GM21528 (cell line): ENCODE measurements around the gene TBC1D22A.
"Not testable (repeated sequence)": the region's sequence is repeated elsewhere in the genome, so short reads cannot be mapped to it uniquely, and the experiment has no call there.

Experiments
- ATAC-seq: cut with Tn5 transposase; IDR thresholded peaks from one replicate; pipeline ENCODE4 v1.9.1; 2021; ENCODE audit warnings: mild to moderate bottlenecking, moderate library complexity; ENCODE audit not compliant: unreplicated experiment, low FRiP score

The TBC1D22A gene

DNA sequence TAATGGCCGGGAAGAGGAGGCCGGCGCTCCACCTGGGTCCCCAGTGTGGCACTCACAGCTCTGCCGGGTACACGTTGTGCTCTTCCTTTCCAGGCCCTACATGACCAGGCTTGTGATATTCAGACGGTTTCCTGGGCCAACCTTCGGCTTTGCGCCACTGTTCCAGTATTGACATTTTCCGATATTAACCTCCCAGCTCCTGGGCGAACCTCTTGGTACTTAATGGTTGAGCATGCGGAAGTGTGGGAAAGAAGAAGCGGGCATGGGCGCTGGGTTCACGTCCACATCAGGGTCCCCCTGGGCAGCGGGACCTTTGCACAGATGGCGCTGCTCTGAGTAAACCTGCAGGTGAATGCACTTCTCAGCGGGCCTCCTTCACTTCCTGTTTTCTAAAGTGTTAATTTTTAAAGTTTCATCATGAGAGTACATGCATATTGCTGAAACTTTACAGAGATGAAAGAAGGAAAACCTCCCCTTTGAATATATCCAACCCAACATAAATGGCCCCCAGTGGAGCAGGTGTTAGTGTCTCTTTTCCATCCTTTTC is 286.7 kb downstream of the TBC1D22A start:
- no peak for ATAC-seq

DNA sequence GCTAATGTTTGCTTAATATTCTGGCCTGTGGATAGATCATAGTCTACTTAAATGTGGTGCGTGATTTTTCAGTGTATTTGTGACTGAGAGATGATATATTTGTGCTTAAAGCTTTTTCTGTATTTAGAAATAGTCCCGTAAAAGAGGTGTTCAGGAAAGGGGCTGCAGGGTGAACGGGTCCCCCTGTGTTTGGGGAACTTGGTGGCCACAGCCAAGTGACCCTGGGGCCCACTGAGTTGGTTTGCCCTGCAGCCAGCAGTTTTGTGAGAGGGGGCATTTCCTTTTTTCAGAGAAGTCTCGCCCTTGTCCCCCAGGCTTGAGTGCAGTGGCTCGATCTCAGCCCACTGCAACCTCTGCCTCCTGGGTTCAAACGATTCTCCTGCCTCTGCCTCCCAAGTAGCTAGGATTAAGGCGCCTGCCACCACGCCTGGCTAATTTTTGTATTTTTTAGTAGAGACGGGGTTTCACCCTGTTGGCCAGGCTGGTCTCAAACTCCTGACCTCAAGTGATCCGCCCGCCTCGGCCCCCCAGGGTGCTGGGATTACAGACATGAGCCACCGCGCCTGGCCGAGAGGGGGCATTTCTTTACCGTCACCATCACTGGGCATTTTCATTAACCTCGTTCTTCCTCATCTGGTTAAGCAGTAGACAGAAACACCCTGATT is 287.4 kb downstream of the TBC1D22A start:
- ATAC-seq, result not testable (repeated sequence)

DNA sequence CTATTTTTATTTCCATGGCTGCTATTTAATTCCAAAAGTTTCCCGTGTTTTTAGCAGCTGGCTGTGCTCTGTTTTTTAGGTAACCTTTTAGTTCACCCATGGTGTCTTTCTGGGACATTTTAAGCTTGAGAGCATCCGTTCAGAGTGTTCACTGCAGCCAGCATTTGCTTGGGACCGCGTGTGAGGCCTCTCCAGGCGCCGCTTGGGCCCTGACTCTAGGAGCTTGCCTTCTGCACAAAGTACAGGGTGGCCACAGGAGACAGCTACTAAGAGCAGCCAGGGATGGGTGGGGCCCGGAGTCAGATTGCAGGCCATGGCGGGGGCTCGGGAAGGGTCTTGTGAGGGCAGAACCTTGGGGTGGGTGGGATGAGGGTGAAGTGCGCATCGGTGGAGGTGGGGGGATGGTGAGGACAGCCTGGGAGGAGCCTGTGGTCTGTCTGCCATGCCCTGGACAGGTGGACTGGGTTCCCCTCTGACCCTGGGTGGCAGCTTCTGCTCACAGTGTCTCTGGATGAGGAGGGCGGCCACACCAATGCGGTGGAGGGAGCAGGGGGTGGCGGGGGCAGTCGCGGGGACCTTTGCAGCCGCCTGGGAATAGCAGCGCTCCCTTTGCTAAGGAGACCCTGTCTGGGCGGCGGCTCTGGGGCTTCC is 288.1 kb downstream of the TBC1D22A start:
- no peak for ATAC-seq

DNA sequence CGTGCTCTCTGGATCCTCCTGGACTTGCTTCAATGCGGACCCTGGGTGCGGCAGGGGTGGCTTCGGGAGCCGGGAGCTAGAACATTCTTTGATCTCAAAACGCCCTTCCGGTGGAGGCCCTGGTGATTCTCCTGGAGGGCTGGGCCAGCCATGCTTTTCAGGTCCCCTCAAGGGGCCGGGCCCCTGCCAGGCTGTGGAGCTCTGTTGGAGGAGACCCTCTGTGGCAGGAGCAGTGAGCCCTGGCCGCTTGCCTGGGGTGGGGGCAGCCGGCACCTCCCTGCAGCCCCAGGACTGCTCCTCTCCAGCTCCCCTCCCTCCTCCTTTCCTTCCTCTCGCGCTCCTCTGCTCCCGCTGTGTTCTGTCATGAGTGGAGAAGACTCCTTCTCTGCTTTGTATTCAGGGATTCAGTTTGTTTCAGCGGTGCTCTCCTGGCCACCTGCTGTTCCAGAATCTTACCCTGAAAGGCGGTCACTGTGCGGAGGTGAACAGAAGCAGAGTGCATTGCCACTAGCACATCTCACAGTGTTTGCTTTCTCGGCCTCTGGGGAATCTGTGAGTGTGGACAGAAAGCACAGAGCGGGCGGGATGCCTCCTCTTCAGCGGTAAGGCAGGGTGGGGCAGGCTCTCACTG is 289.1 kb downstream of the TBC1D22A start:
- no peak for ATAC-seq

DNA sequence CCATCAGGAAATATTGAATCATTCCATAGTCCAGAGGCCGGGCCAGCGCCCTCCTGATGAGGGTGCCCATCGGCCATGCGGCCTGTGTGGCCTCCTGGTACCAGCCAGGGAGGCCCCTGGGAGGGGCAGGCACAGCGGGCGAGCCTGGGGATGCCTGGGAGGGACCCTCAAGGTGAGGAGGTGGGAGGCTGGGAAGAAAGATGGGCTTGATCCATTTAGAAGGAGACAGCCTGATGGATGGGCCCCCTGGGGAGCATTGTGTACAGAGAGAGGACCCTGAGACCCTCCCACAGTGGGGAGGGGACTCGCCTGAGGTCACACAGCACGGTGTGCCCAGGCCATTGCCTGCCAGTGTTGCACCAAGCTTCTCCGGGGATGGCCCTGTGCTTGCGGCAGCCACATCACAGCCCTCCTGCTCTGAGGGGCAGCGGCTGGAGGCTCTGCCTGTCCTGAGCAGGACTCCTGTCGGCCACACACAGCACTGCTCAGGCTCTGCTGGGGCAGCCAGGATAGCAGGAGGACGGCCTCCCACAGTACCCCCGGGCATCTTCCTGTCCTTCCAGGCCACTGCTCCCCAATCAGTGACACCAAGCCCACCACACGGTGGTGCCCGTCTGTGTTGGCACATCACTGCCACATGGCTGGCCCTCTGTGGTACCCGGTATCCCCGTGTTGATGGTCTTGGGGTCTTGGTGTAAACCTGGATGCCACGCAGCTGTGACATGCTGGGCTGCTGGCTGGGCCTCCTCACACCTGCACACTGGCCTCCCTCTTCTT is 290.0 kb downstream of the TBC1D22A start:
- no peak for ATAC-seq

DNA sequence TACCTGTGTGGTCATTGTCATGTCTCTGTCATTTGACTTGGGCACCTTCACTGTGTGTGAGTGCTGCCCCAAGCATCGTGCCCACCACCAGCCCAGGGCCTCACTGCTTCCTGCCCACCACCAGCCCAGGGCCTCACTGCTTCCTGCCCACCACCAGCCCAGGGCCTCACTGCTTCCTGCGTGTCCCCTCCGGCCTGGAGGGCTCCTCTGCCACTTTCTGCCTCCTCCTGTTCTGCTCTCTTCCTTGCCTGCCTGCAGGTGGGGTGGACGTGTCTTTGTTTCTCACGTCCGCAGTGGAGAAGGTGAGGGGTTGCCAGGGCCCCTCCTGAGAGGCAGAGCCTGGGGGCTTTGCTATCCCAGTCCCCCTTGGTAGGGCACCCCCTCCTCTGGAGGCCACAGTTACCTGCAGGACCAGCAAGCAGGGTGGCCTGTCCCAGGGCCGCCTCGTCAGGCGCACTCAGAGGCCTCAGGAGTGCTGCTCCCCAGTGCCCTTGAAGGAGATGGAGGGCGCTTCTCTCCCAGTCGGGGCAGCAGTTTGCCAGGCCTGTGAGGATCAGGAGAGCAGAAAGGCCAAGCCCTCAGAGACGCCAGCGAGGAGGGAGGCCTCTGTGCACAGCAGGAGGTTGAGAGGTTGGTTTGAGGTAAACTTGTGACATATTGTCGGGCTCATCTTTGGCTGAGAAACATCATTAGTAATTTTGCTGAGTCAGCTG is 290.7 kb downstream of the TBC1D22A start:
- ATAC-seq, result no peak

DNA sequence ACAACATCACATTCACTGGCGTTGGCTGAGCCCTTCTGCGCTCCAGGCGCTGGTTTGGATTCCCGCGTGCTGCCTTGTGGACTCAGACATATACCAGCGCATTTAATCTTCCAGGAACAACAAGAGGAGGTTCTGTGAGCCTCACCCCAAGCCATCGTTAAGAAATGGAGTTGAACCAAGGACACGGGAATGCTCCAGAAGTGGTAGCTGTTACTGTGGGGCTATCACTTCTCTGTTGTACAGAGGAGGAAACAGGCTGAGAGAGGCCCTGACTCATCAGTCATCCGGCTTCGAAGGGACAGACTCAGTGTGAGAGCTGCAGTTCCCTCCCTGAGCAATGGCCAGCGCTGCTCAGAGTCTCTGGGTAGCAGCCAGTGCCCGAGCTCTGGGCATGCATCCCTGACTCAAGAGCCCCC is 291.3 kb downstream of the TBC1D22A start:
- no peak for ATAC-seq

DNA sequence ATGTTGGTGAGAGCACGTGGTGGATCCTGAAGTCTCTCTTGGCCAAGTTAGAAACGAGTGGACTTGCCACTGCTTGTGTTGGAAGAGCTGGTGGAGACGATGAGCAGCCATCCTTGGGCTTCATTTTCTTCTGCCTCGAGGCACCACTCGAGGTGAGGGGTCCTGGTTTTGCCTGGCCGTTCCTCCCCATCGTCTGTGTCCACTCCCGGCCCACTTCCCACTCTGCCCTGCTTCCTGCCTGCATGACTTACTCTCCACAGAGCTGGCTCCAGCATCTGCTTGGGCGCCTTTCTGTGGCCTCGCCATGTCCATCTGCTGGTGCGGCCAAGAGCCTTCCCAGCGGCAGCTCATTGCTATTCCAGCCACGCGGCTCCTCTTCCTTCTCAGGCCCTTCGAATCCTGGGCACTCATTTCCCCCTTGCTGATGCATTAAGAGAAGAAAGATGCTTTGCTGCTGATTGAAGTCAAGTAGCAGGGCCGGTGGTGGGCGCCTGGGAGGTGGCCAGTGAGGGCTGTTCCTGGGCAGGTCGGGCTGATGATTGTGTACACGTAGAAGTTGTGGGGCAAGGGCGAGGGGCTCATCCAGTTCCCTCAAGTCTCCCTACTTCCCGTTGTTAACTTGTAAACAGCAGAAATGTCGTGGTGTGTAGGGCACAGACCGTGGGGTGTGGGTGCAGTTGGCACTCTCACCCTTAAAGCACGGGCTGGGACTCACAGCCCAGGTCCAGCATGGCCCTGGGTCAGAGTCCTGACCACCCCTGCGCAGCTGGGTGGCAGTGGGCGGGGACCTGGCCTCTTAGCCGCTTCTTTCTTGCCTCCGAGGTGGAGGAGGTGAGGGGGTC is 292.0 kb downstream of the TBC1D22A start:
- ATAC-seq, result no peak

DNA sequence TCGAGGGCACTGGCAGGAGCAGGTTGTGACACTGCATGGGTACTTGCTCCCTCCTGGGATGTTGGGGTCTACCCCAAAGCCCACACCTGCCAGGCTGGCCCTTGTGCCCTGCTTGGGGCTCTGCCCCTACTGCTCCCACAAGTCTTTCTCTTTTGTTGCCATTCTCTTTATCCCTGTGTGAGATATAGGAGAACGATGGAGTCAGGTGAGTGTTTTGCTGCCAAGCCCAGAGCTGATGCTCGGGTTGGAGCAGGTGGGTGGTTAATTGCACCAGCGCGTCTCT is 292.6 kb downstream of the TBC1D22A start:
- ATAC-seq, result no peak

DNA sequence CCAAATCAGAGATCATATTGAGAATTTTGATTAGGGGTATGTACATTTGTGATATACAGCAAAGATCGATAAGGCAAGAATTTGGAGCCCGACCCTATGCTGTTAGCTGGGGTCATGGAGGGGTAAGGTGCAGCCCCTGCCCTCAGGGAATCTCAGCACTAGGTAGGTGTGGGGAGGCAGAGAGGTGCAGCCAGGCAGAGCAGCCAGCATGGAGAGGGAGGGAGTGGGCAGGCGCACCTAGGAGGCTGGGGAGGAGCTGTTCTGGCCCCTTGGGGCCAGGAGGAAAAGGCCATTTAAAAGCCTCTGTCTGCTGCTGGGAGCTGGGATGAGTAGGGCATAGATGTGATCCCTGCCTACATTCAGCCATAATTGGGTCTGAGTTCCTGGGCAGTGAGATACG is 293.0 kb downstream of the TBC1D22A start:
- no peak for ATAC-seq

DNA sequence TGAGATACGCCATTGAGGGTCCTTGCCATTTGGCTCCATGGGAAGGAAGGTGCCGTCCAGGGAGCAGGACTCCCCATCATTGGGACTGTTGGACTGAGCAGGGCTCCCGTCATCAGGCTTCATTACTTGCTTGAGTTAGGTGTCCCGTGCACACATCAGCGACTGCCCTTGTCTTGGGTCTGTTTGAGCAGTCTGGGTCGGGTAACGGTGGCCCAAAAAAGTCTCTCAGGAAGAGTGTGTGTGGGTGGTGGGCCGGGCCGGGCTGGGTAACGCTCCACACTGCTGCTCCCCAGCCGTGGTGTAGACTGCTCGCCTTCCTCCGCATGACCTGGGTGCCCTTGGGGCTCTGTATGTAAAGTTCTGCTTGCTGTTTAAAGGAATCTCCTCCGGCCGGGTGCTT is 293.5 kb downstream of the TBC1D22A start:
- ATAC-seq, result no peak

DNA sequence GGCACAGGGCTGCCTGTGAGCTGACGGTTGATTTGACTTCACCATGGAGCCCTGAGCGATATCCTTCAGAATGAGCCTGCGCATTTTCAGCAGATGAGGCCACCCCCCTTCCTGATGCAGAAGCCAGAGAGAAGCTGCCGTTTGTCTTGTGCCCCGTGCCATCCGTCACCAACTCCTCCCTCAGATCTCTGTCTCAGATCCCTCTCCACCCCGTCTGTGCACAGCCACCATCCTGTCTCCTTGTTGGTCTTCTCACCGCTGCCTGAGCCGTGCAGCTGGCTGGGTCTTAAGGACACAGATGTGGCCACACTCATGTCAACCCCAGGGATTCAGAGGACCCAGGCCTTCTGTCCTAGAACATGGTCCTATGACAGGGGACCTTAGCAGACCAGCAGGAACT is 293.9 kb downstream of the TBC1D22A start:
- no peak for ATAC-seq

DNA sequence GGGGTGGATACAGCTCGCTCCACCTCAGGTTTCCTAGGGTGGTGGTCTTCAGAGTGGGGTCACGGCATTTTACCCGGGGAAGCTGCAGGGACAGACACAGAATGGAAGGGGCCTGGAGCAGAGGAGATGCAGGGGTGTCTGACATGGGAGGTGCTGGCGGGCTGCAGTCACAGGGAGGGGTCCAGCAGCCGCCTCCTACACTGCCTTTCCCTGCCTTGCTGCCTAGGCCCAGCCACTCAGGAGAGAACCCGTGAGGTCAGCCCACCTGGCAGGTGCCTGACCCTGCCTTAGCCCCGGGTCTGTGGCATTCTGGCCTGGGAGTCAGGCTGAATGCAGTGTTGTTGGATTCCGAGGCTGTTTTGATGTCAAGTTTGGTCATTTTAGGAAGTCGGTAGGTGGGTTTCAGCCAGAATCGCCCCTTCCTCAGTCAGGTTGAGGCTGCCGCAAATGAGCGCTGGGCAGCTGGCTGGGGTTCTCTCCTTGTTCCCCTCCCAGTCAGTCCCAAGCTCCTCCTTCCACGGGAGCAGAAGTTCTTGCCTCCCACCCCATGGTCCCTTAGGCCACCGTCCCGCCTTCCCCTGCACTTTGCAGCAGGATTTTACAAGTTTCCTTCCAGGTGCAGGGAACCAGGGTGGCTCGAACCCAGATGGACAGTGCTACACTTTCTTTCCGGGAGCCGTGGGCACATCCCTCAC is 294.5 kb downstream of the TBC1D22A start:
- ATAC-seq, result no peak

DNA sequence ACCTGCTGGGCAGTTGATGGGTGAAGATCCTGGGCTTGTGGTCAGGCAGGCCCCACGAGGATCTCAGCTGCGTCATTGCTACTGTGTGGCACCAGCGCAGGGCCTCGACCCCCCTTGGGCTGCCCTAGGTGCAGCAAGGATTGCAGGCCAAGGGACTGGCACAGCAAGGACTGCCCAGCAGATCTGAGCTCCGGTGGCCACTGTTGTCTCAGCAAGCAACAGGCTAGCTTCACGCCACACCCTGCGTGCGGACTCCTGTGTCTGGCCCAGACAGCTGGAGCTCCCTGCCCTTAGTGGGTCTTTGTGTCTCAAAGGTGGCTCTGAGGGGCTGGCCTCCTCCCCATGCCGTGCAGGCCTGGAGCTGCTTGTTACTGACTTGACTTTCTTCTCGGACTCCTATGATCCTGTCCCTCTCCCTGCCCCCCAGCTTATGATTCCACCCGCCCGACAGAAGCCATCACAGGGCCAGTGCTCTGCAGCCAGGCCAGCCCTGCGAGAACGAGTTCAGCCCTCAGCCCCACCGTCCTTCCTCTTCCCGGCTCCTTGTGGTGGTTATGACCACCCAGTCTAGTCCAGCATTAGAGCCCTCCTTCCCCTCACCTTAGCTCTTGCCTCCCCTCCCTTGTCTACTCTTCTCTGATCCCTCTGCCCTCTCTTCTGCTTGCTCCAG is 295.6 kb downstream of the TBC1D22A start:
- no peak for ATAC-seq

DNA sequence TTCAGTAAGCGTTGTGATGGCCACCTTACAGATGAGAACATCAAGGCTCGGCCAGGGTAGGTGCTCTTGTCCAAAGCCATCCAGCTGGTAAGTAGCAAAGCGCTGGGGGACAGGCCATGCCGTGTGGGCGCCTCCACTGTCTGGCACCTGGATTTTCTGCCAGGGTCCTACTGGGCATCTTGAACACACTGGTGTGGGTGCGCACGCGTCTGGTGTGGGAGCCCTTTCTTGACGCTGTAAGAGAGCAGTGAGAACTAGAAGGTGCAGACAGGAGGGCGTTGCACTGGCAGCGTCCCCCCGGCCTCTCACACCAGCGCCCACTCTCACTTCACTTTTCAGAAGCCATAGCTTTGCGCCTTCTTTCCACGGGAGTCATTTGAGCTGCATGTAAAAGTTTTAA is 296.6 kb downstream of the TBC1D22A start:
- no peak for ATAC-seq

DNA sequence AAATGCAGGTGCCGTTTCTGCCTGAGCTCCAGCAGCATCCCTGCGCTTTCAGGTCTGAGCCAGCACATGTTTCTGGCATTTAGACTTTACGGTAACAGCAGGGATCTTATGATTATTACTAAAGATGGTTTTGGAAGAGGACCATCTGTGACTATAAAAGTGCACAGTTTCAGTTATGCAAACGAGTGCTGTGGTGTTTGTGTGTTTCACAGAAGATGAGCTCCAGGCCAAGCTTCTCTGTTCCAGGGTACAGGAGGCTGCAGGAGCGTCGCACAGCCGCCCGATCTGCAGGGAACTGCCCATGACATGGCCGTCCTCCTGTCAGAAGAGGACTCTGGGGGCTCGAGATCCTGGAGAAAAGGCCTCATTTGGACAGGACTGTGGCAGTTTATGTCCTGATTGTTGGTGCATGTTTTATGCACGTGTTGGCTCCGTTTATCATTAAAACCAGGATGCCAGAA is 297.3 kb downstream of the TBC1D22A start:
- ATAC-seq, result no peak

DNA sequence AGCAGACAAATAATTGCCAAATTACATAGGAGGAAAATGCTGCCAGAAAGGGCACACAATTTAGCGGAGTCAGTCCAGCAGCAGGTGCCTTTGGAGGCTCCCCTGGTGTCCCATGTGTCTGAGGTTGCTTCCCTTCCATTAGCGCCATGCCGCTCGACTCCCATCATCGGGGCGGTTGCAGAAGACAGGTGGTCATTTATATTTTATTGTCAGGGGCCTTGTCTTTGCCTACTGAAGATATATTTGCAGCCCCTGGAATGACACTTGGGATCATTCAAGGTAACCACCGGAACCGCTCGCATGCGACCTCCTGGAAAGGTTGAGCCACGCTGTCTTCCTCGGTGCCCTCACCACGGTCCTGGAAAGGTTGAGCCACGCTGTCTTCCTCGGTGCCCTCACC is 298.3 kb downstream of the TBC1D22A start:
- no peak for ATAC-seq

DNA sequence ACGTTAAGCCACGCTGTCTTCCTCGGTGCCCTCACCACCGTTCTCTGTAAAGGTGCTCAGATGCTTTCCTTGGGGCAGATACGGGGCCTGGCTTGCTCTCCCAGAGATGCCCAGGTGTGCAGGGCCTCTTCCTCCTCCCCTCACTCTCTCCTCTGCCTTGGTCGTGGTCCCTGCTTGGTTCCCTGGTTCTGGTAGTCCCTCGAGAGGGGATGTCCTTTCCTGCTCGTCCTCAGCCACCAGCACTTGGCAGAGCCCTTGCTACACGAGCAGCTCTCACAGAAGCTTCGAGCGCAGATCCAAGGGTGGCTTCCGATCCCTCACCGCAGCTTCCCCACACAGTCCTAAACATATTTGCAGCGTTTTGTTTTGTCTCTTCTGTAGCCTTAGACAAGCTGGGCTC is 298.8 kb downstream of the TBC1D22A start:
- ATAC-seq, result no peak
